Measurements from ENCODE around the gene JPH3. TPM values are rescaled to one million over a fixed set of nuclear protein-coding genes. Genes with fewer than 3 reads are reported as not detected.
A peak's percentile ranks its signal among the peaks of the same experiment; 100 is the strongest.

The JPH3 gene
- total RNA-seq, 1 experiment from 2014 or later, result 32.7 TPM

DNA sequence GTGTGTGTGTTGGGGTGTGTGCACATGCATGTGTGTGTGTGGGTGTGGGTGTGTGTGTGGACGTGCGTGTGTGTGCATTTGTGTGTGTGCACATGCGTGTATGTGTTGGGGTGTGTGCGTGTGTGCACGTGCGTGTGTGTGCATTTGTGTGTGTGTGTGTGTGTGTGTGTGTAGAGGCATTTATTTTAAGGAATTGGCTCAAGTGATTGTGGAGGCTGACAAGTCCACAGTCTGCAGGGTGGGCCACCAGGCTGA lies 37.9 kb upstream of the JPH3 start:
- peak overlapping the region; percentile 16 for H4K8ac ChIP-seq (replicated peaks; ENCODE audit: insufficient read length, low read depth, low read length)
- peak overlapping the region in 1 of 2 experiments; percentile 61; a peak in 1 of 5 replicates for H3K4me3 Mint-ChIP-seq
- DNase-seq, result no peak

More for the DNA sequence above, 37.9 kb upstream of the JPH3 start:
- no peak overlapping the region for H3K18ac ChIP-seq (ENCODE audit: insufficient read length, low read depth, low read length)
- peaks cover 0 to 6% of the 10 kb centered on the region in 2 experiments; a peak in 3 of 4 replicates for H3K4me1 Mint-ChIP-seq
- no peak overlapping the region for H3K9ac ChIP-seq (ENCODE audit: extremely low read depth, insufficient read length, low read length)
- no peak overlapping the region for H2BK20ac ChIP-seq (ENCODE audit: low read depth, low read length, poor library complexity, severe bottlenecking)
- no peak overlapping the region for H3K56ac ChIP-seq (ENCODE audit: insufficient read length, low read depth, low read length)
- H4K20me1 ChIP-seq (ENCODE audit: control insufficient read depth, insufficient read depth, insufficient read length), result no peaks in the 10 kb centered on the region
- H3K23me2 ChIP-seq (ENCODE audit: insufficient read length, low read depth, low read length, poor library complexity, severe bottlenecking), result no peaks in the 10 kb centered on the region
- H2BK15ac ChIP-seq (ENCODE audit: low read depth, low read length), result no peak overlapping the region
- no peaks in the 10 kb centered on the region; the same call in none of the 2 replicates for H3K27me3 Mint-ChIP-seq (ENCODE audit: low read depth)
- H2BK120ac ChIP-seq (ENCODE audit: low read depth, low read length, poor library complexity, severe bottlenecking), result no peak overlapping the region
- peaks cover 19 to 21% of the 10 kb centered on the region in 2 experiments for H3K9me3 Mint-ChIP-seq
- H2AFZ ChIP-seq (ENCODE audit: low read length), result no peak overlapping the region
- H3K27ac Mint-ChIP-seq, result peak overlapping the region in 2 of 3 experiments; percentile 80 to 98; a peak in 4 of 7 replicates
- TF ChIP-seq, protein P1, sequence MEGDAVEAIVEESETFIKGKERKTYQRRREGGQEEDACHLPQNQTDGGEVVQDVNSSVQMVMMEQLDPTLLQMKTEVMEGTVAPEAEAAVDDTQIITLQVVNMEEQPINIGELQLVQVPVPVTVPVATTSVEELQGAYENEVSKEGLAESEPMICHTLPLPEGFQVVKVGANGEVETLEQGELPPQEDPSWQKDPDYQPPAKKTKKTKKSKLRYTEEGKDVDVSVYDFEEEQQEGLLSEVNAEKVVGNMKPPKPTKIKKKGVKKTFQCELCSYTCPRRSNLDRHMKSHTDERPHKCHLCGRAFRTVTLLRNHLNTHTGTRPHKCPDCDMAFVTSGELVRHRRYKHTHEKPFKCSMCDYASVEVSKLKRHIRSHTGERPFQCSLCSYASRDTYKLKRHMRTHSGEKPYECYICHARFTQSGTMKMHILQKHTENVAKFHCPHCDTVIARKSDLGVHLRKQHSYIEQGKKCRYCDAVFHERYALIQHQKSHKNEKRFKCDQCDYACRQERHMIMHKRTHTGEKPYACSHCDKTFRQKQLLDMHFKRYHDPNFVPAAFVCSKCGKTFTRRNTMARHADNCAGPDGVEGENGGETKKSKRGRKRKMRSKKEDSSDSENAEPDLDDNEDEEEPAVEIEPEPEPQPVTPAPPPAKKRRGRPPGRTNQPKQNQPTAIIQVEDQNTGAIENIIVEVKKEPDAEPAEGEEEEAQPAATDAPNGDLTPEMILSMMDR (conservative IDR thresholded peaks at IDR 0.05), result no peak
- no peak overlapping the region for H3K23ac ChIP-seq (ENCODE audit: insufficient read length, low read depth, low read length)
- H3K4me2 ChIP-seq (ENCODE audit: insufficient read depth, insufficient read length, low read length), result no peak overlapping the region
- no peaks in the 10 kb centered on the region for H3K9me3 ChIP-seq (ENCODE audit: control insufficient read depth, low read depth, low read length)
- H2BK5ac ChIP-seq (ENCODE audit: insufficient read length, low read length), result no peak overlapping the region
- peaks cover 0 to 10% (median 9%) of the 10 kb centered on the region in 3 experiments; a peak in 4 of 7 replicates for H3K36me3 Mint-ChIP-seq (ENCODE audit: insufficient read depth in 1 of 3, low read depth in 3 of 3)
- H3K4me1 ChIP-seq (ENCODE audit: insufficient read depth, low read length), result no peaks in the 10 kb centered on the region
- H3K27ac ChIP-seq (ENCODE audit: insufficient read length, low read depth, low read length), result no peak overlapping the region
- H3K27me3 ChIP-seq (ENCODE audit: insufficient read depth, low read length), result no peaks in the 10 kb centered on the region
- H3K79me2 ChIP-seq (ENCODE audit: insufficient read depth, low read length), result no peaks in the 10 kb centered on the region
- no peak overlapping the region for H4K91ac ChIP-seq (ENCODE audit: insufficient read length, low read depth, low read length)
- H3T11ph ChIP-seq (ENCODE audit: low read length), result no peak overlapping the region
- no peak overlapping the region for H2AK5ac ChIP-seq (ENCODE audit: insufficient read length, low read length)
- no peak overlapping the region for H2BK12ac ChIP-seq (ENCODE audit: insufficient read length, low read depth, low read length)
- H3K14ac ChIP-seq (ENCODE audit: insufficient read depth, low read length), result no peak overlapping the region; the same call in 1 of the 2 replicates
- no peak overlapping the region for H3K4ac ChIP-seq (ENCODE audit: low read depth, low read length)
- H4K5ac ChIP-seq (ENCODE audit: insufficient read length, low read depth, low read length), result no peak overlapping the region
- no peaks in the 10 kb centered on the region for H3K79me1 ChIP-seq (ENCODE audit: insufficient read depth, low read depth, low read length, poor library complexity, severe bottlenecking)
- no CpG with 5 or more reads among the region's 6 CpGs for WGBS (ENCODE audit: extremely low coverage, insufficient read length, low lambda C conversion rate)

Data from H9 (cell line).